Retinal pigment epithelial cell (primary cell): ENCODE results near the gene PROSER2.

Experiments
- DNase-seq: peaks from one replicate; pipeline ENCODE4 v3.0.0-alpha.2; 2010; ENCODE audit warnings: low read depth
- H3K4me3 ChIP-seq: 2 replicates; pipeline ENCODE4 v1.5.1; 2011; ENCODE audit warnings: mild to moderate bottlenecking, low read length, control low read depth, moderate library complexity
- TF ChIP-seq, protein P1 (sequence below): conservative IDR thresholded peaks from 2 replicates; pipeline ENCODE4 v1.5.1; 2011; ENCODE audit warnings: low read depth, low read length, control low read depth, inconsistent platforms

PROSER2 gene

GRCh38 chr10:11879387-11880094 lies 56.4 kb downstream of the PROSER2 start:
- no peak overlapping the region for H3K4me3 ChIP-seq
- TF ChIP-seq, protein P1, sequence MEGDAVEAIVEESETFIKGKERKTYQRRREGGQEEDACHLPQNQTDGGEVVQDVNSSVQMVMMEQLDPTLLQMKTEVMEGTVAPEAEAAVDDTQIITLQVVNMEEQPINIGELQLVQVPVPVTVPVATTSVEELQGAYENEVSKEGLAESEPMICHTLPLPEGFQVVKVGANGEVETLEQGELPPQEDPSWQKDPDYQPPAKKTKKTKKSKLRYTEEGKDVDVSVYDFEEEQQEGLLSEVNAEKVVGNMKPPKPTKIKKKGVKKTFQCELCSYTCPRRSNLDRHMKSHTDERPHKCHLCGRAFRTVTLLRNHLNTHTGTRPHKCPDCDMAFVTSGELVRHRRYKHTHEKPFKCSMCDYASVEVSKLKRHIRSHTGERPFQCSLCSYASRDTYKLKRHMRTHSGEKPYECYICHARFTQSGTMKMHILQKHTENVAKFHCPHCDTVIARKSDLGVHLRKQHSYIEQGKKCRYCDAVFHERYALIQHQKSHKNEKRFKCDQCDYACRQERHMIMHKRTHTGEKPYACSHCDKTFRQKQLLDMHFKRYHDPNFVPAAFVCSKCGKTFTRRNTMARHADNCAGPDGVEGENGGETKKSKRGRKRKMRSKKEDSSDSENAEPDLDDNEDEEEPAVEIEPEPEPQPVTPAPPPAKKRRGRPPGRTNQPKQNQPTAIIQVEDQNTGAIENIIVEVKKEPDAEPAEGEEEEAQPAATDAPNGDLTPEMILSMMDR = no peak
- no peak for DNase-seq

DNA sequence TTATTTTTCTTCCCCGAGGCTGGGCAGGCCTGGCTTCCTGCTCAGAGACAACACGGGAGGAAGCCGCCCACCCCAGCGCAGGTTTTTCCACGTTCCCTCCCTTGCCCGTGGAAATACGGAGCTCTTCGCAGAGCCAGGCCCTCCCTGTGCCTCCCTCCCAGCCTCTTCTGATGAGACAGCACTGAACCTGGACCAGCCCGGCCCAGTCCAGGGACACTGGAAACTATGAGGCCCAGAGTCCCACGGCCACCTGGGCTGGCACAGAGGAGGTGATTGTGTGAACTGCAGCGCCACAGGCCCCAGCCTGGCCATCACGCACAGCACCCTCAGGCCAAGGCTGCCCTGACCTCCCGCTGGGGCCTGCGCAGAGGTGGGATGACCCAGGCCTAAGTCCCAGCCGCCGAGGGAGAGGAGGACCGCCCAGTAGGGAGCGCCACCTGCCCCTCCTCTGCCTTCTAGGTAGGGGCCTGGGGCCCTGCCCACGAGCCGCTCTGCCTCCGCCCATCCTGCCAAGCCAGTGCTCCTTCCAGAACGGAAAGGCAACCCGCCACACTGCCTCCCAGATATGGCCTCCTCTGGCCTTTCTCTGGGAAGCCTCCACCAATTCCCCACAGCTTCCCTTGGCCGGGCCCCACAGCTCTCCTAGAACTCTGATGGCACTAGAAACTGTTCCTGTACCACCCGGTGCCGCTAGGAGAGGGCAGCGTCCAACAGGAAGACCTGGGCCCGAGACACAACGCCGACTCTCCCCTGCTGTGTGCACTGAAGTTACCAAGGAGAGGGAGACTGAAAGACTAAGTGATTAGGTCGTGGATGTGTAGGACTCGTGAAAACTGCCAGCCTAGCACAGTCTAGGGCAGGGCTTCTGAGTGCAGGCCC lies 57.2 kb downstream of the PROSER2 start:
- no peak overlapping the region for H3K4me3 ChIP-seq
- TF ChIP-seq, protein P1 = no peak
- no peak for DNase-seq

GRCh38 chr10:11881030-11881476 lies 57.9 kb downstream of the PROSER2 start:
- TF ChIP-seq, protein P1 = no peak
- no peak overlapping the region for H3K4me3 ChIP-seq
- no peak for DNase-seq

GRCh38 chr10:11881477-11882417 lies 58.6 kb downstream of the PROSER2 start:
- DNase-seq = no peak
- TF ChIP-seq, protein P1 = peak; percentile 3

GRCh38 chr10:11882646-11883375 lies 59.7 kb downstream of the PROSER2 start:
- TF ChIP-seq, protein P1 = no peak
- DNase-seq = no peak

More at GRCh38 chr10:11881477-11882417, 58.6 kb downstream of the PROSER2 start:
- no peak overlapping the region for H3K4me3 ChIP-seq

More at GRCh38 chr10:11882646-11883375, 59.7 kb downstream of the PROSER2 start:
- no peak overlapping the region for H3K4me3 ChIP-seq
